OCI-LY3 (cell line): ENCODE measurements around the gene RPL13A.

Experiments
- H2AFZ ChIP-seq: fragments of 200-600, 300-600 bp; shearing (Covaris generic); 2 replicates; pipeline ENCODE4 v1.6.0; 2014; ENCODE audit warnings: antibody characterized with exemption, low read depth, low read length
- H3K27ac ChIP-seq: fragments of 200-600, 300-600 bp; sonication (generic); 2 replicates; pipeline ENCODE4 v1.5.1; 2014; ENCODE audit warnings: mild to moderate bottlenecking, low read length, moderate library complexity, mixed read lengths
- H3K27me3 ChIP-seq: fragments of 200-600, 300-600 bp; sonication (generic); 2 replicates; pipeline ENCODE4 v1.6.1; 2014; ENCODE audit warnings: low read depth, low read length, mixed read lengths
- H3K36me3 ChIP-seq: fragments of 200-600, 300-600 bp; sonication (generic); replicated peaks from 2 replicates; pipeline ENCODE3; 2014; ENCODE audit warnings: low read depth, low read length, mixed read lengths
- H3K4me1 ChIP-seq: fragments of 300-600, 200-600 bp; sonication (generic); 2 replicates; pipeline ENCODE4 v1.6.1; 2014; ENCODE audit warnings: low read length, mixed read lengths
- H3K4me2 ChIP-seq: fragments of 200-600, 300-600 bp; sonication (generic); 2 replicates; pipeline ENCODE4 v1.6.1; 2014; ENCODE audit warnings: low read length, mixed read lengths
- H3K4me3 ChIP-seq: fragments of 300-600, 200-600 bp; sonication (generic); 2 replicates; pipeline ENCODE4 v1.5.1; 2014; ENCODE audit warnings: antibody characterized with exemption, mild to moderate bottlenecking, low read length, moderate library complexity
- H3K79me2 ChIP-seq: fragments of 300-600, 200-600 bp; shearing (Covaris generic); 2 replicates; pipeline ENCODE4 v1.6.1; 2014; ENCODE audit warnings: mild to moderate bottlenecking, low read length, mixed read lengths
- H3K9ac ChIP-seq: fragments of 300-600, 200-600 bp; shearing (Covaris generic); 2 replicates; pipeline ENCODE4 v1.6.0; 2014; ENCODE audit warnings: mild to moderate bottlenecking, low read length, moderate library complexity
- H3K9me3 ChIP-seq: fragments of 200-600, 300-600 bp; shearing (Covaris generic); 2 replicates; pipeline ENCODE4 v1.6.1; 2014; ENCODE audit warnings: low read length, mixed read lengths; ENCODE audit not compliant: insufficient read depth
- H4K20me1 ChIP-seq: fragments of 200-600, 300-600 bp; sonication (generic); 2 replicates; pipeline ENCODE4 v1.6.1; 2016; ENCODE audit warnings: low read length, mixed read lengths; ENCODE audit not compliant: insufficient read depth
- EZH2phosphoT487 ChIP-seq: fragments of 200-600 bp; shearing (Covaris generic); IDR thresholded peaks from 2 replicates; pipeline ENCODE4 v1.6.1; 2018; ENCODE audit warnings: antibody characterized with exemption, mixed run types, low read depth
- TF ChIP-seq, protein P1 (sequence below): fragments of 200-600, 300-600 bp; sonication (generic); IDR thresholded peaks from 2 replicates; pipeline ENCODE4 v1.5.1; 2014; ENCODE audit warnings: antibody characterized with exemption, low read length, low read depth

Gene RPL13A

GRCh38 chr19:49448432-49448786 lies 39.0 kb upstream of the RPL13A start:
- H2AFZ ChIP-seq, result no peak overlapping the region
- H3K36me3 ChIP-seq, result peaks cover 33% of the 10 kb centered on the region
- no peaks in the 10 kb centered on the region for H3K27me3 ChIP-seq
- peaks cover 10% of the 10 kb centered on the region for H3K4me1 ChIP-seq
- H4K20me1 ChIP-seq, result no peaks in the 10 kb centered on the region
- H3K4me2 ChIP-seq, result no peak overlapping the region
- H3K27ac ChIP-seq, result no peak overlapping the region
- H3K9me3 ChIP-seq, result no peaks in the 10 kb centered on the region
- no peak overlapping the region for H3K4me3 ChIP-seq
- no peak overlapping the region for H3K9ac ChIP-seq
- H3K79me2 ChIP-seq, result peaks cover 18% of the 10 kb centered on the region
- TF ChIP-seq EZH2phosphoT487, result no peak
- TF ChIP-seq, protein P1, sequence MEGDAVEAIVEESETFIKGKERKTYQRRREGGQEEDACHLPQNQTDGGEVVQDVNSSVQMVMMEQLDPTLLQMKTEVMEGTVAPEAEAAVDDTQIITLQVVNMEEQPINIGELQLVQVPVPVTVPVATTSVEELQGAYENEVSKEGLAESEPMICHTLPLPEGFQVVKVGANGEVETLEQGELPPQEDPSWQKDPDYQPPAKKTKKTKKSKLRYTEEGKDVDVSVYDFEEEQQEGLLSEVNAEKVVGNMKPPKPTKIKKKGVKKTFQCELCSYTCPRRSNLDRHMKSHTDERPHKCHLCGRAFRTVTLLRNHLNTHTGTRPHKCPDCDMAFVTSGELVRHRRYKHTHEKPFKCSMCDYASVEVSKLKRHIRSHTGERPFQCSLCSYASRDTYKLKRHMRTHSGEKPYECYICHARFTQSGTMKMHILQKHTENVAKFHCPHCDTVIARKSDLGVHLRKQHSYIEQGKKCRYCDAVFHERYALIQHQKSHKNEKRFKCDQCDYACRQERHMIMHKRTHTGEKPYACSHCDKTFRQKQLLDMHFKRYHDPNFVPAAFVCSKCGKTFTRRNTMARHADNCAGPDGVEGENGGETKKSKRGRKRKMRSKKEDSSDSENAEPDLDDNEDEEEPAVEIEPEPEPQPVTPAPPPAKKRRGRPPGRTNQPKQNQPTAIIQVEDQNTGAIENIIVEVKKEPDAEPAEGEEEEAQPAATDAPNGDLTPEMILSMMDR, result no peak

GRCh38 chr19:49450405-49450804 lies 37.0 kb upstream of the RPL13A start:
- TF ChIP-seq, protein P1, result no peak
- no peak for TF ChIP-seq EZH2phosphoT487
- Histone ChIP-seq H3K9ac (no peak overlapping the region), H4K20me1 (no peaks in the 10 kb centered on the region), H3K27ac (no peak overlapping the region), H3K36me3 (peaks cover 37% of the 10 kb centered on the region), H3K79me2 (peaks cover 31% of the 10 kb centered on the region), H3K27me3 (no peaks in the 10 kb centered on the region), H3K9me3 (no peaks in the 10 kb centered on the region), H3K4me1 (peaks cover 17% of the 10 kb centered on the region), H2AFZ (no peak overlapping the region), H3K4me2 (peak overlapping the region; percentile 77), H3K4me3 (peak overlapping the region; percentile 85)

GRCh38 chr19:49451430-49452181 lies 35.8 kb upstream of the RPL13A start, which contains the start of gene PIH1D1:
PIH1D1 (minus strand) TSS chr19:49451814; CDS start chr19:49451574, 240 bp downstream.
- Histone ChIP-seq H4K20me1 (no peaks in the 10 kb centered on the region), H3K4me1 (peaks cover 17% of the 10 kb centered on the region), H3K79me2 (peaks cover 31% of the 10 kb centered on the region), H3K4me3 (peak within 1 kb of the TSS; percentile 85), H3K9me3 (no peaks in the 10 kb centered on the region), H2AFZ (peak within 1 kb of the TSS; percentile 18; the same call in 1 of the 2 replicates), H3K27me3 (no peaks in the 10 kb centered on the region), H3K27ac (peak within 1 kb of the TSS; percentile 91), H3K36me3 (peaks cover 33% of the 10 kb centered on the region), H3K9ac (peak within 1 kb of the TSS; percentile 99), H3K4me2 (peak within 1 kb of the TSS; percentile 77)
- TF ChIP-seq, protein P1, result no peak
- TF ChIP-seq EZH2phosphoT487, result no peak

DNA sequence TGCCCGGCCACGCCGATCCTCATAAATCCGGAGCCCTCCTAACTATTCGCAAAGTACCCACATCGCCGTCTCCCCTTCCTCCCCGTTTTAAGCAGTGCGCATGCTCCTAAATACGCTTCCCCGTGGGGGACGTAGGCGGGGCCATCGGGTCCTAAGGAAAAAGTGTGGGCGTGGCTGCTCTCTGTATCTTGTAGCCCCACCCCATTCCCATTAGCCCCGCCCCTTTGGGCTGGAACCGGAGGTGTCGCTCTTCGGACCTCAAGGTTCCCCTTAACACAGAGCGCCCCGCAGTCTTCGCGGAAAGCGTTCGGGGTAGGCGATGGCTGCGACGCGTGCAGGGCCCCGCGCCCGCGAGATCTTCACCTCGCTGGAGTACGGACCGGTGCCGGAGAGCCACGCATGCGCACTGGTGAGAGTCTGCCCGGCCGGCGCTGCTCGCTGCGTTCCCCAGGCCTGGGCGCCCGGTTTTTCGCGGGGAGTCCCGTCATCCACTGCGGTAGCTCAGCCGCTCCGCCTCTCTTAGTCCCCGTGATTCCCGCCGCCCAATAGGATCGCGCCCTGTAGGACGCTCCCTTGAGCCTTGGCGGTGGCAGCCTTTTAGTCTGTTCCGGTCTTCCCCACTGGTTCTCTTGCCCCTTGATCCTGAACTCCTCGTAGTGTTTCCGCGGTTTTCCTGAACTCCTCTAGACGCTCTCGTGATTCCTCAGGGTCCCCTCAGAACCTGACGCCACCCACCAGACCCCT lies 34.2 kb upstream of the RPL13A start, which contains the start of gene ALDH16A1:
TSS of gene ALDH16A1 (plus strand) at position 213 of the 744 bp plus-strand sequence. CDS start at position 320, 107 bp downstream.
- no peak for TF ChIP-seq EZH2phosphoT487
- TF ChIP-seq, protein P1, result no peak
- Histone ChIP-seq H3K9ac (peak within 1 kb of the TSS; percentile 99), H2AFZ (peak within 1 kb of the TSS; percentile 22; the same call in 1 of the 2 replicates), H3K4me1 (peaks cover 19% of the 10 kb centered on the region), H3K27ac (peak within 1 kb of the TSS; percentile 91), H3K9me3 (no peaks in the 10 kb centered on the region), H3K4me2 (peak within 1 kb of the TSS; percentile 75), H3K36me3 (peaks cover 18% of the 10 kb centered on the region), H3K4me3 (peak within 1 kb of the TSS; percentile 85), H3K27me3 (no peaks in the 10 kb centered on the region), H3K79me2 (peaks cover 31% of the 10 kb centered on the region), H4K20me1 (no peaks in the 10 kb centered on the region)
